D721Med (cell line): ENCODE results near the gene NRN1L.

ENCODE experiments used
- DNase-seq: peaks from one replicate; pipeline ENCODE4 v3.0.0; 2011; ENCODE audit warnings: low spot score; ENCODE audit not compliant: insufficient read length
- FAIRE-seq: peaks from 2 replicates; lab custom pipeline; 2011; peaks lifted over from hg19 to GRCh38; lab: Jason Lieb, UNC
- TF ChIP-seq, protein P1 (sequence below): IDR thresholded peaks from 2 replicates; pipeline ENCODE4 v1.5.1; 2012; ENCODE audit warnings: mild to moderate bottlenecking, control low read depth; ENCODE audit not compliant: insufficient read depth; ENCODE audit errors: missing control alignments

The NRN1L gene

DNA sequence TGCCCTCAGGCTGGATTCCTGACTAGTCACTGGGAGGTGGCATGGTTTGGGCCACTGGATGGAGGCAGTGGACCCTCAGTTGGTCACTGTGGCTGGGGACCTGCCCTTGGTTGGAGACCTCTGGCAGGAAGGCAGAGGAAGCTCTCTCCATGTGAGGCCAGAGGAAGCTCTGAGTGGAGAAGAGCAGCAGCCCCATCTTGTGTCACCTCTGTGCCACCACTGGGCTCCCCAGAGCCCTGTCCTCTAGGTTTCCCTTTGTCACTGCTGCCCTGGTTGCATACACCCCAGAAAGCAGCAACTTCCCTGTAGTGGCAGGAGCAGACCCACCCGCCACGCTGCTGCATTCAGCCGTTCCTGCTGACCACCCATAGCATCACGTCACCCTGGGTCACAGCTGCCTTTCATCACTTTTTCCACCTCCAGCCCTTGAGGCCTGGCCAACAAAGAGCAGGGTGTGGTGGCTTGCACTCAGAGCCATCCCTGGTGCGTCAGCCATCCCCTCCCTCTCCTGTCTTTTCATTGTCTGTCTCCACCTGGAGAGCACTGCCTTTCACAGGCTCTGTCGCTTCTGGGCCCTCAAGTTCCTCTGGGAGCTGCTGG lies 35.0 kb downstream of the NRN1L start:
- no peak for DNase-seq
- TF ChIP-seq, protein P1, sequence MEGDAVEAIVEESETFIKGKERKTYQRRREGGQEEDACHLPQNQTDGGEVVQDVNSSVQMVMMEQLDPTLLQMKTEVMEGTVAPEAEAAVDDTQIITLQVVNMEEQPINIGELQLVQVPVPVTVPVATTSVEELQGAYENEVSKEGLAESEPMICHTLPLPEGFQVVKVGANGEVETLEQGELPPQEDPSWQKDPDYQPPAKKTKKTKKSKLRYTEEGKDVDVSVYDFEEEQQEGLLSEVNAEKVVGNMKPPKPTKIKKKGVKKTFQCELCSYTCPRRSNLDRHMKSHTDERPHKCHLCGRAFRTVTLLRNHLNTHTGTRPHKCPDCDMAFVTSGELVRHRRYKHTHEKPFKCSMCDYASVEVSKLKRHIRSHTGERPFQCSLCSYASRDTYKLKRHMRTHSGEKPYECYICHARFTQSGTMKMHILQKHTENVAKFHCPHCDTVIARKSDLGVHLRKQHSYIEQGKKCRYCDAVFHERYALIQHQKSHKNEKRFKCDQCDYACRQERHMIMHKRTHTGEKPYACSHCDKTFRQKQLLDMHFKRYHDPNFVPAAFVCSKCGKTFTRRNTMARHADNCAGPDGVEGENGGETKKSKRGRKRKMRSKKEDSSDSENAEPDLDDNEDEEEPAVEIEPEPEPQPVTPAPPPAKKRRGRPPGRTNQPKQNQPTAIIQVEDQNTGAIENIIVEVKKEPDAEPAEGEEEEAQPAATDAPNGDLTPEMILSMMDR: peak; percentile 6
- no peak for FAIRE-seq

DNA sequence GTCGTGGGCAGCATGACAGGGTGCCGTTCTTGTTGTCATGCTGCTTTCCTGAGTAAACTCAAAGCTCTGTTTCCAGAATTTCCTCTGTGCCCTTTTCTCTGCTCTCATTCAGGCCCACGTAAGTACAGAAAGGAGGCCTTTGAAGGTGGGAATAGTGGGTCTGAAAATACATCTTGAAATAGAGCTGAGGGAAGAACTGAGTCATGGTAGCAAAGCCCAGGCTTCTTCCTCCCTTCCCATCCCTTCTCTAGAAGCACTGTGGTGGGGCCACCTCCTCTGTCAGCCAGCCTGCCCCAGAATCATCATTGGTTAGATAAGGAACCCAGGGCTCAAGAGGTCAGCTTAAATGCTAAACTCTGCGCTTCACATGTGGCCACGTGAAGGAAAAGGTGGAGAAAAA lies 37.5 kb downstream of the NRN1L start:
- FAIRE-seq: no peak
- TF ChIP-seq, protein P1: no peak
- no peak for DNase-seq

DNA sequence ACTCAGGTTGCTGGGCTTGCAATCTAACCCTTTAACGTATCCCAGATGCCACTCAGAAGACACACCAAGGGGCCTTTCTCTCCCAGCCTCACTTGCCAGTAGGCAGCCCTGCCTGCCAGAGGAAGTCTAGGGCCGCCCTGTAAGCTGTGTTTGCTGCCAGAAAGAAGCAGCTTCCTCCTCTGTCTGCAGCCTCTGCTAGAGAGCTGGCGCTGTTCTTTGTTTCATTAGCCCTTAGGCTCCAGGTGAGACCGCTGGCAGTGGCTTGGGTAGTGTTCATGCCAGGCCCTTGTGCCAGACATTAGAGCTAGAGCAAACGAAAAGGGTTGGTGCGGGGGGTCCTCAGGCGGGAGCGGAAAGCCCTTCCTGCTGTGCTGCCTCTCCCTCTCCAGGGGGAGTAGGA lies 38.1 kb downstream of the NRN1L start:
- FAIRE-seq (no peak), DNase-seq (no peak)

DNA sequence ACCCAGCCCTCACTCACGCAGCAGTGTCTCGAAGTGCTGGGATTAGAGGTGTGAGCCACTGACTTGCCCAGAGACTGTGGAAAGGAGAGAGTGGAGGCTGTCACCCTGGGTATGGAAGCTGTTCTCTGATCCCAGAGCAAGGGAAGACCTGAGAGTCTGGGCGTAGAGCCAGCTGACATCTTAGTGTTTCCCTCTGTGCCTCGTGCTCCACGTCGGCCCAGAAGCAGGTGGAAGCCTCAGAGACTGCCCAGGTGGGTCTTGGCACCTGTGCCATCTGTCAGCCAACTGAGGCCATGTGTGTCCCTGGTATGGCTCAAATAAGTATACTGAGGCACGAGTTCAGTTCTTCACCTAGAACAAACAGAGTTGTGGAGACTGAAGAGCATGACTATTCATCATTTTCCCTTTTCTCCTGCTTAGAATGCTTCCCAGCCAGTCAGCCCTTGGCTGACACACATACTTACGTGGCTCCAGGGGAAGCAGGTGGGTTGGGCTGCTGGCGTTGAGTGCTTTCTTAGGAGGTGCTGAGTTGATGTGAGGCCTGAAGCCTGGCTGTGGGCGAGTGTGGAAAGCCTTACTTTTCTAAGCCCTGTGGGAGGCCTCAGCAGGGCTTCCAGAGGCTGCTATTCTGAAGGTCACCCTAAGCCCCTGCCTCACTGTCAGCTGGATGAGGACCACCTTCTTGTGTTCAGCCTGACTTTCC lies 38.9 kb downstream of the NRN1L start:
- DNase-seq (no peak), FAIRE-seq (no peak)
- TF ChIP-seq, protein P1: no peak

More for the DNA sequence above, 38.1 kb downstream of the NRN1L start:
- TF ChIP-seq, protein P1: no peak

DNA sequence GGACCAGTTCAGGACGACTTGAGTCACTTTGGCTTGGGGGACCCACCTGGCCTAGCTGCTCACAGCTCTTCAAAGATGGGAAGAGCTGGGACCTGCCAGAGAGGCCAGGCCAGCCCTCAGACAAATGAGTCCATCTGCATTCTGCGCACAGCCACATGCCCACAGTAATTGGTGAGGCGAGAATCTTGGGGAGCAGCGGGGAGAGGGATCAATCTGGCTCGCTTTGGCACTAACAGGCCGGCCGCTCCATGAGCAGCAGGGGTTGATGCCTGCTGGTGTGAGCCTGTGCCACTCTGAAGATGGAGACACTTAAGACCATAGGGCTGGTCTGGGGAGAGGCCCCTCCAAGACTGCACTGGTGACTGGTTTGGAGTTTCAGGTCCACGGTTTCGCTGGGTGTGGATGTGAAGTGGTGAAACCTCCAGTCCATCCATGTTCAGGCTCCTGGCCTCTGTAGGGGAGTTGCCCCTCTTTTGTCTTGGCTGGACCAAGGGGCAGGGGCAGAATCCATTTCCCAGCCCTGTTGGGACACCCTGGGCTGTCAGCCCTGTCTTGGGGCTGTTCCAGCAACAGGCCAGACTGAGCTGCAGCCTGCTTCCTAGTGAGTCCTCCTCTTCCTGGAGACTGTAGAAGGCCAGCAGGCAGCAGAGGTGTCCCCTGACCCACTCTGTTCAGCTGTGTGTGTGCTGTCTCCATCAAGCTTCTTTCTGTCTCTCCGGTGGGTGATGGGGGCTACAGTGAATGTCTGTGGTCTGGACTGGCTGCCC lies 39.6 kb downstream of the NRN1L start:
- no peak for FAIRE-seq
- TF ChIP-seq, protein P1: no peak
- no peak for DNase-seq

DNA sequence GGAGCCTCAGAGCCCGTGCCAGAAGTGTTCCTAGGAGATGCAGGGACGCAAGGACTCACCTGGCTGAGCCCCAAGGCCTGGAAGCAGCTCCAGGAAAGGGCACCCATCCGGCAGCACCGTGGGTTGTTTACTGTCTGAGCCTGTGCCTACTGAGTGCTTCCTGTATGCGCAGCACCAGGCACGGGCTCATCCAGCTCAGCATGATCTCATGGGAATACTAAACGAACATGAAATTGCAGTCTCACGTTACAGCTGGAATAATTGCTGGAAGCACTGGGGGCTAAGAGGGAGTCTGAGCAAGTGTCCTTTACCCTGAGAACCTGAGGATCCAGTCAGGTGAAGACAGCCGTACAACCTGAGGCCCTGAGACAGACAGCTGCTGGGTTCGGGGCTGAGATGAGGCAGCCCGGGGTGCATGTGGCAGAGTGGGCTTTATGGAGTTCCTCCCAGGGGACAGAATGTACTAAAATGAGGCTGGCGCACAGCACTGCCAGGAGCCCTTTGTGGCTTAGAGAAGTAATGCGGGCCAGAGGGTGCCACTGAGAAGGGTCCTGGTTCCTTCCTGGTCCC lies 41.6 kb downstream of the NRN1L start:
- FAIRE-seq (no peak), DNase-seq (no peak)
- TF ChIP-seq, protein P1: no peak
